GM19025 (cell line): ENCODE results near the gene TPSD1.
"Not testable (repeated sequence)": the region's sequence is repeated elsewhere in the genome, so short reads cannot be mapped to it uniquely, and the experiment has no call there.

Experiments
- ATAC-seq: cut with Tn5 transposase; IDR thresholded peaks from one replicate; pipeline ENCODE4 v1.9.1; 2021; ENCODE audit warnings: mild to moderate bottlenecking, low read depth, moderate library complexity; ENCODE audit not compliant: unreplicated experiment

The TPSD1 gene

GRCh38 chr16:1220098-1220728, 35.7 kb upstream of the TPSD1 start:
- no peak for ATAC-seq

- no peak for ATAC-seq
Observed at GRCh38 chr16:1220841-1221627, 34.8 kb upstream of the TPSD1 start.

GRCh38 chr16:1221628-1222552, 34.0 kb upstream of the TPSD1 start:
- ATAC-seq = no peak

- no peak for ATAC-seq
Observed at GRCh38 chr16:1222553-1223354, 33.1 kb upstream of the TPSD1 start.

GRCh38 chr16:1223355-1224214, 32.3 kb upstream of the TPSD1 start:
- ATAC-seq = no peak

GRCh38 chr16:1224558-1224957, 31.3 kb upstream of the TPSD1 start:
- ATAC-seq = no peak

GRCh38 chr16:1225051-1225451, 30.8 kb upstream of the TPSD1 start, which contains the start of gene TPSG1:
TPSG1 (minus strand) TSS chr16:1225268; CDS start chr16:1225252, 16 bp downstream.
- ATAC-seq = no peak

- ATAC-seq = not testable (repeated sequence)
Observed at GRCh38 chr16:1225728-1226311, 30.0 kb upstream of the TPSD1 start.

- ATAC-seq = not testable (repeated sequence)
Observed at GRCh38 chr16:1226692-1227091, 29.2 kb upstream of the TPSD1 start.

- not testable (repeated sequence) for ATAC-seq
Observed at GRCh38 chr16:1228227-1228626, 27.6 kb upstream of the TPSD1 start.

- not testable (repeated sequence) for ATAC-seq
Observed at GRCh38 chr16:1229476-1229875, 26.4 kb upstream of the TPSD1 start.

- not testable (repeated sequence) for ATAC-seq
Observed at GRCh38 chr16:1230084-1230470, 25.8 kb upstream of the TPSD1 start, which contains the start of gene TPSB2. TPSB2 (minus strand) TSS chr16:1230184; CDS start chr16:1229951, 233 bp downstream.

- ATAC-seq = not testable (repeated sequence)
Observed at GRCh38 chr16:1230471-1231212, 25.2 kb upstream of the TPSD1 start.

- ATAC-seq = not testable (repeated sequence)
Observed at GRCh38 chr16:1231301-1231700, 24.6 kb upstream of the TPSD1 start.

- ATAC-seq = not testable (repeated sequence)
Observed at GRCh38 chr16:1232049-1232748, 23.7 kb upstream of the TPSD1 start.

GRCh38 chr16:1236659-1237058, 19.2 kb upstream of the TPSD1 start:
- not testable (repeated sequence) for ATAC-seq

GRCh38 chr16:1237990-1238389, 17.9 kb upstream of the TPSD1 start:
- no peak for ATAC-seq
